Loucy (cell line): ENCODE data around the gene AFF2.

Experiments
- H2AFZ ChIP-seq: fragments of 200-600 bp; sonication (generic); 2 replicates; pipeline ENCODE4 v1.6.0; 2016; ENCODE audit warnings: antibody characterized with exemption, mild to moderate bottlenecking, low read length, moderate library complexity
- H3F3A ChIP-seq: fragments of 200-600 bp; 2 replicates; pipeline ENCODE4 v1.6.0; 2016; ENCODE audit warnings: antibody characterized with exemption, low read depth, mild to moderate bottlenecking
- H3K27me3 ChIP-seq: fragments of 200-600 bp; sonication (generic); 2 replicates; pipeline ENCODE4 v1.6.1; 2014; ENCODE audit warnings: low read length, mild to moderate bottlenecking; ENCODE audit not compliant: insufficient read depth, poor library complexity, severe bottlenecking
- H3K36me3 ChIP-seq: fragments of 200-600 bp; sonication (generic); 2 replicates; pipeline ENCODE4 v1.6.1; 2016; ENCODE audit warnings: low read length; ENCODE audit not compliant: insufficient read depth
- H3K4me1 ChIP-seq: fragments of 200-600 bp; sonication (generic); 2 replicates; pipeline ENCODE4 v1.5.1; 2014; ENCODE audit warnings: low read length, mild to moderate bottlenecking; ENCODE audit not compliant: insufficient read depth, poor library complexity, severe bottlenecking
- H3K4me2 ChIP-seq: fragments of 200-600 bp; sonication (generic); 2 replicates; pipeline ENCODE4 v1.6.0; 2014; ENCODE audit warnings: antibody characterized with exemption, low read length, low read depth, mild to moderate bottlenecking; ENCODE audit not compliant: poor library complexity, severe bottlenecking
- H3K4me3 ChIP-seq: fragments of 200-600 bp; sonication (generic); 2 replicates; pipeline ENCODE4 v1.5.1; 2014; ENCODE audit warnings: low read length, mild to moderate bottlenecking, mixed read lengths; ENCODE audit not compliant: poor library complexity, severe bottlenecking
- H3K79me2 ChIP-seq: fragments of 200-600 bp; sonication (generic); 2 replicates; pipeline ENCODE4 v1.6.1; 2014; ENCODE audit warnings: low read length; ENCODE audit not compliant: insufficient read depth
- H3K9ac ChIP-seq: fragments of 200-600 bp; sonication (generic); 2 replicates; pipeline ENCODE4 v1.6.0; 2014; ENCODE audit warnings: mild to moderate bottlenecking, low read depth, low read length, moderate library complexity; ENCODE audit not compliant: poor library complexity, severe bottlenecking
- H3K9me2 ChIP-seq: fragments of 200-600 bp; sonication (generic); replicated peaks from 2 replicates; pipeline ENCODE4 v1.6.1; 2016; ENCODE audit warnings: low read depth, low read length, mixed read lengths
- H3K9me3 ChIP-seq: fragments of 200-600 bp; sonication (generic); 2 replicates; pipeline ENCODE4 v1.6.1; 2014; ENCODE audit warnings: mild to moderate bottlenecking, antibody characterized with exemption, low read length, low read depth; ENCODE audit not compliant: insufficient read depth
- H4K20me1 ChIP-seq: fragments of 200-600 bp; sonication (generic); 2 replicates; pipeline ENCODE4 v1.6.0; 2014; ENCODE audit warnings: antibody characterized with exemption, low read length, mild to moderate bottlenecking; ENCODE audit not compliant: insufficient read depth, poor library complexity, severe bottlenecking
- EZH2phosphoT487 ChIP-seq: fragments of 200-600 bp; IDR thresholded peaks from 2 replicates; pipeline ENCODE4 v1.6.1; 2018; ENCODE audit warnings: antibody characterized with exemption, mild to moderate bottlenecking, moderate library complexity, borderline replicate concordance
- TF ChIP-seq, protein P1 (sequence below): fragments of 200-600 bp; sonication (generic); conservative IDR thresholded peaks from 2 replicates; pipeline ENCODE4 v1.5.1; 2014; ENCODE audit warnings: mild to moderate bottlenecking, antibody characterized with exemption, low read length

AFF2 gene

DNA sequence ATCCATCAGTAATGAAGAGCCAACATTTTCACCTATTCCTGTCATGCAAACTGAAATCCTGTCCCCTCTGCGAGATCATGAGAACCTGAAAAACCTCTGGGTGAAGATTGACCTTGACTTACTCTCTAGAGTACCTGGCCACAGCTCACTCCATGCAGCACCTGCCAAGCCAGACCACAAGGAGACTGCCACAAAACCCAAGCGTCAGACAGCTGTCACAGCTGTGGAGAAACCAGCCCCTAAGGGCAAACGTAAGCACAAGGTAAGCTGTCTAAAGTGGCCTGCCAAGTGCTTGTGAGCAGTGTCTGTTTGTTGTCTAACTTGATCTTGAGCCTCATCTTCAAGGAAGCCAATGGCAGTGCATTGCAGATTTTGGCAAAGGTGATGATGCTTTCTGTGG is 455.9 kb downstream of the AFF2 start:
- peaks cover 80% of the 10 kb centered on the region for H3K36me3 ChIP-seq
- TF ChIP-seq, protein P1, sequence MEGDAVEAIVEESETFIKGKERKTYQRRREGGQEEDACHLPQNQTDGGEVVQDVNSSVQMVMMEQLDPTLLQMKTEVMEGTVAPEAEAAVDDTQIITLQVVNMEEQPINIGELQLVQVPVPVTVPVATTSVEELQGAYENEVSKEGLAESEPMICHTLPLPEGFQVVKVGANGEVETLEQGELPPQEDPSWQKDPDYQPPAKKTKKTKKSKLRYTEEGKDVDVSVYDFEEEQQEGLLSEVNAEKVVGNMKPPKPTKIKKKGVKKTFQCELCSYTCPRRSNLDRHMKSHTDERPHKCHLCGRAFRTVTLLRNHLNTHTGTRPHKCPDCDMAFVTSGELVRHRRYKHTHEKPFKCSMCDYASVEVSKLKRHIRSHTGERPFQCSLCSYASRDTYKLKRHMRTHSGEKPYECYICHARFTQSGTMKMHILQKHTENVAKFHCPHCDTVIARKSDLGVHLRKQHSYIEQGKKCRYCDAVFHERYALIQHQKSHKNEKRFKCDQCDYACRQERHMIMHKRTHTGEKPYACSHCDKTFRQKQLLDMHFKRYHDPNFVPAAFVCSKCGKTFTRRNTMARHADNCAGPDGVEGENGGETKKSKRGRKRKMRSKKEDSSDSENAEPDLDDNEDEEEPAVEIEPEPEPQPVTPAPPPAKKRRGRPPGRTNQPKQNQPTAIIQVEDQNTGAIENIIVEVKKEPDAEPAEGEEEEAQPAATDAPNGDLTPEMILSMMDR = no peak
- no peak for TF ChIP-seq EZH2phosphoT487
- no peak overlapping the region for H3K4me3 ChIP-seq
- H3K9ac ChIP-seq = no peak overlapping the region
- H3K4me2 ChIP-seq = no peak overlapping the region
- no peaks in the 10 kb centered on the region for H3K79me2 ChIP-seq
- no peaks in the 10 kb centered on the region for H3F3A ChIP-seq
- no peaks in the 10 kb centered on the region for H3K27me3 ChIP-seq
- H3K9me2 ChIP-seq = no peaks in the 10 kb centered on the region
- H4K20me1 ChIP-seq = no peaks in the 10 kb centered on the region
- no peaks in the 10 kb centered on the region for H3K4me1 ChIP-seq
- H2AFZ ChIP-seq = no peak overlapping the region
- no peaks in the 10 kb centered on the region for H3K9me3 ChIP-seq

DNA sequence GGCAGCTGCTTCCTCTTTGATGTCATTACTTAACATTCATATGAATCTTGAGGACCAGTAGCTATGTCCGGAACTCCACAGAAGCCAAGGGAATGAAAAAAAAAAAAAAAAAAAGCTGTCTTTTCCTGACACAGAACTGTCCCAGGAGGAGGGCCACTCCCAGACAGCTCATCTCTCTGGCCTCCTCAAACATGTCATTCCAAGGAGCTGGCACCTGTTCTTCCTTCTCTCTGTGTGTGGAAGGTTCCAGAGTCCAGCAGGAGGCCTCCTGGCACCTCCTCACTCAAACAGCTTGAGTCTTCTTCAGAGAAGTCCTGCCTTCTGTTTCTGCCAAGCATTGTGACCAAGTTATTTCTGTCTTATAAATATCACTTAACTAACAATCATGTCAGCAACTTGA is 458.5 kb downstream of the AFF2 start:
- no peaks in the 10 kb centered on the region for H3F3A ChIP-seq
- H3K27me3 ChIP-seq = no peaks in the 10 kb centered on the region
- no peaks in the 10 kb centered on the region for H3K9me2 ChIP-seq
- no peaks in the 10 kb centered on the region for H3K79me2 ChIP-seq
- H2AFZ ChIP-seq = no peak overlapping the region
- no peaks in the 10 kb centered on the region for H3K4me1 ChIP-seq
- H3K9me3 ChIP-seq = no peaks in the 10 kb centered on the region
- H4K20me1 ChIP-seq = no peaks in the 10 kb centered on the region
- no peak overlapping the region for H3K4me3 ChIP-seq
- peaks cover 87% of the 10 kb centered on the region for H3K36me3 ChIP-seq
- no peak overlapping the region for H3K4me2 ChIP-seq
- H3K9ac ChIP-seq = no peak overlapping the region
- no peak for TF ChIP-seq EZH2phosphoT487
- TF ChIP-seq, protein P1 = no peak

DNA sequence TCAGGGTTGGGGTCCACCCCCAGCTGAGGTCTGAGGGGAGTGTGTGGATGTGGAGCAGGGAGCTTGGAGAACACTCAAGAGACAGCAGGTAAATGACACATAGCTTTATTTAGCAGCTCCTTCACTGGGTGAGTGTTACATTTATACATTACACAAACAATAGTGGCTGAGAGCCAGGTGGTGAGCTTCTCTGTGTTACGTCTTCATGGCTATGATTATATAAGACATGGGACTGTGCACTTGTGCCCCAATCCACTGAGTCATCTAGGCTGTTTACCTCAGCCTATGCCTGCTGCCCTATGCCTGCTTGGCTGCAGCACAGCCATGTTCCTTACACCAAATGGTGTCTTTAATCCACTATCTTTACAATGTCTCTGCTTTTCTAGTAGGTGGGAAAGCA is 459.6 kb downstream of the AFF2 start:
- H3K4me3 ChIP-seq = no peak overlapping the region
- peaks cover 86% of the 10 kb centered on the region; the same call in 1 of the 2 replicates for H3K36me3 ChIP-seq
- no peaks in the 10 kb centered on the region for H4K20me1 ChIP-seq
- H3K9me2 ChIP-seq = no peaks in the 10 kb centered on the region
- H3K27me3 ChIP-seq = no peaks in the 10 kb centered on the region
- no peaks in the 10 kb centered on the region for H3K9me3 ChIP-seq
- no peaks in the 10 kb centered on the region for H3K4me1 ChIP-seq
- H3K4me2 ChIP-seq = no peak overlapping the region
- no peak for TF ChIP-seq EZH2phosphoT487
- TF ChIP-seq, protein P1 = no peak
- H3K9ac ChIP-seq = no peak overlapping the region
- no peaks in the 10 kb centered on the region for H3K79me2 ChIP-seq
- H3F3A ChIP-seq = no peaks in the 10 kb centered on the region
- H2AFZ ChIP-seq = no peak overlapping the region
